Measurements from ENCODE around the gene PLCB2. TPM values are rescaled to one million over a fixed set of nuclear protein-coding genes. Genes with fewer than 3 reads are reported as not detected.

PLCB2 gene
- total RNA-seq, 4 donors from 2014 or later = 1.7 to 7.2 (median 4.1) TPM

DNA sequence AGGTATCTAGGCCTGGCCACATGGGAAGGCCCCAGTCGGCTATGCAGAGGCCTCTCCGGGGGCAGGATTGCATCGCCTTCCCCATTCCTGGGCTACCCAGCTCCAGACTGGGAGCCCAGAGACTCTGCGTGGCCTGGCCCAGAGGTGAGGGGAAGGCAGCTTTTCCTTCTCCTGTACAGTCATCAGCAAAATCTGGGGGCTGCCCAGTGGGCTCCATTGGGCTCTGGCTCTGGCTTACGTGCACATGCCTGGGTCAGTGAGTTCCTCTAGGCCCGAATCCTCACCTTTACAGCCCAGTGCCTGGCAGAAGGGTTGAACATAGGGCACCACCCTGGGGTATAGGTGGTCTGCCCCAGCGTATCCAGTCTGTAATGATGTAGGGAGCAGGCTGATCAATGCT is 20.9 kb downstream of the PLCB2 start:
- no peak overlapping the region for H3K4me3 ChIP-seq (replicated peaks in 1 of 3)
- peaks cover 8% of the 10 kb centered on the region for H3K27me3 ChIP-seq
- intact Hi-C loops (cut with DNase I) = loop anchor here (5.0 kb wide), 1 partner anchor 36 kb away; the partner anchor contains the start of gene INAFM2
- TF ChIP-seq, protein P1, sequence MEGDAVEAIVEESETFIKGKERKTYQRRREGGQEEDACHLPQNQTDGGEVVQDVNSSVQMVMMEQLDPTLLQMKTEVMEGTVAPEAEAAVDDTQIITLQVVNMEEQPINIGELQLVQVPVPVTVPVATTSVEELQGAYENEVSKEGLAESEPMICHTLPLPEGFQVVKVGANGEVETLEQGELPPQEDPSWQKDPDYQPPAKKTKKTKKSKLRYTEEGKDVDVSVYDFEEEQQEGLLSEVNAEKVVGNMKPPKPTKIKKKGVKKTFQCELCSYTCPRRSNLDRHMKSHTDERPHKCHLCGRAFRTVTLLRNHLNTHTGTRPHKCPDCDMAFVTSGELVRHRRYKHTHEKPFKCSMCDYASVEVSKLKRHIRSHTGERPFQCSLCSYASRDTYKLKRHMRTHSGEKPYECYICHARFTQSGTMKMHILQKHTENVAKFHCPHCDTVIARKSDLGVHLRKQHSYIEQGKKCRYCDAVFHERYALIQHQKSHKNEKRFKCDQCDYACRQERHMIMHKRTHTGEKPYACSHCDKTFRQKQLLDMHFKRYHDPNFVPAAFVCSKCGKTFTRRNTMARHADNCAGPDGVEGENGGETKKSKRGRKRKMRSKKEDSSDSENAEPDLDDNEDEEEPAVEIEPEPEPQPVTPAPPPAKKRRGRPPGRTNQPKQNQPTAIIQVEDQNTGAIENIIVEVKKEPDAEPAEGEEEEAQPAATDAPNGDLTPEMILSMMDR (IDR thresholded peaks at IDR 0.05) = no peak
- TF ChIP-seq POLR2A (IDR thresholded peaks at IDR 0.05) = no peak
- H3K36me3 ChIP-seq = no peaks in the 10 kb centered on the region
- no peaks in the 10 kb centered on the region for H3K9me3 ChIP-seq
- peaks cover 23 to 38% of the 10 kb centered on the region in 2 donors for H3K4me1 ChIP-seq
- no peak for DNase-seq
- 89 to 100% methylated on average over 3 to 4 of the region's 7 CpGs for WGBS, 2 donors
- H3K27ac ChIP-seq = no peak overlapping the region

DNA sequence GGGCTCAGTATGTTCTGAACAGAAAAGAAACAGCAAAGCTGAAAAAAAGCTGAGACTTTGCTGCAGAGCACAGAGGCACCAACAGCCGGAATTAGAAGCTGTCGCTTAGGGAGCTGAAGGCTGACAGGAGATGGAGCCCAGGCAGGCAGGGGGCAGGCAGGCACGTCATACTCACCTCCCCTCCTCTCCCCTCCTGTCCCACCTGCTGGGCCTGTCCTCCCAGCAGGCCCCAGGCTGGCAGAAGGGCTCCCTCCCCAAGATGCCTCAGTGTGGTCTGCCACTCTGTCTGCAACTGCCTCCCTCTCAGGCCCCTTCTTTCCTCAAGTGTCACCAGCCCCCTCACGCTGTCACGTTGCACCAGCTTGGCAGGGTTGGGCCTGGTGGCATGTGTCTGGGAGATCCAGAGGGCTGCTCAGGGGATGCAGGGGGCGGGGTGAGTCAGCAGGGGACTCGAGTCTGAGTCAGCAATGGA is 21.6 kb downstream of the PLCB2 start:
- DNase-seq = no peak
- intact Hi-C loops (cut with DNase I) = loop anchor here (5.0 kb wide), 1 partner anchor 36 kb away; the partner anchor contains the start of gene INAFM2
- 92 to 95% methylated on average over 7 of the region's 7 CpGs for WGBS, 2 donors
- Histone ChIP-seq H3K36me3 (no peaks in the 10 kb centered on the region), H3K4me1 (peaks cover 19 to 38% of the 10 kb centered on the region in 2 donors), H3K27me3 (peaks cover 8% of the 10 kb centered on the region), H3K27ac (no peak overlapping the region), H3K4me3 (replicated peaks in 1 of 3) (no peak overlapping the region), H3K9me3 (no peaks in the 10 kb centered on the region)
- TF ChIP-seq, protein P1 (IDR thresholded peaks at IDR 0.05) = no peak
- no peak for TF ChIP-seq POLR2A (IDR thresholded peaks at IDR 0.05)

DNA sequence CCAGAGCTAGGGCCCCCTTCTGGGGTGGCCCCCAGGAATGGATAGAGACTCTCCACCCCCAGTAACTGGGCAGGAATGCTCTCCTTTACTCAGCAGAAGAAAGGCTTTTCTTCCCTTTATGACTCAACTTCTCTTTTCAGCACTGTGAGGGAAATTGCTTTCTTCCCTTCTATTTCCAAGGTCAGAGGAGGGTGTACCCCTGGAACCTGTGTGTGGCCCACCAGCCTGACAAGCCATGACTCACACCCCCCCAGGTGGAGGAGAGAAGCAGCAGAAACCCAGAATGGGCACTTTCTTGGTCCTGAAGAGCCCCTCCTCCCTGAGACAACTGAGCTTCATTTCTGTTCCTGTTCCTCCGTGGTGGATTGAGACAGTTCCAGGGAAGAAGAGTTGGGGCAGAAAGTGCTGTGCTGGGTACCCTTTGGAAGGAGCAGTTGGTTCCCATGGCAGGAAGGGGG is 22.2 kb downstream of the PLCB2 start:
- H3K27ac ChIP-seq = no peak overlapping the region
- peaks cover 15 to 33% of the 10 kb centered on the region in 2 donors for H3K4me1 ChIP-seq
- intact Hi-C loops (cut with DNase I) = loop anchor here (5.0 kb wide), 1 partner anchor 37 kb away; the partner anchor contains the start of gene INAFM2
- TF ChIP-seq, protein P1 (IDR thresholded peaks at IDR 0.05) = no peak
- no peak for TF ChIP-seq POLR2A (IDR thresholded peaks at IDR 0.05)
- DNase-seq = no peak
- WGBS, 2 donors = 57 to 62% methylated on average over 1 of the region's 1 CpG
- no peaks in the 10 kb centered on the region for H3K9me3 ChIP-seq
- H3K36me3 ChIP-seq = no peaks in the 10 kb centered on the region
- no peak overlapping the region for H3K4me3 ChIP-seq (replicated peaks in 1 of 3)
- H3K27me3 ChIP-seq = peaks cover 12% of the 10 kb centered on the region

DNA sequence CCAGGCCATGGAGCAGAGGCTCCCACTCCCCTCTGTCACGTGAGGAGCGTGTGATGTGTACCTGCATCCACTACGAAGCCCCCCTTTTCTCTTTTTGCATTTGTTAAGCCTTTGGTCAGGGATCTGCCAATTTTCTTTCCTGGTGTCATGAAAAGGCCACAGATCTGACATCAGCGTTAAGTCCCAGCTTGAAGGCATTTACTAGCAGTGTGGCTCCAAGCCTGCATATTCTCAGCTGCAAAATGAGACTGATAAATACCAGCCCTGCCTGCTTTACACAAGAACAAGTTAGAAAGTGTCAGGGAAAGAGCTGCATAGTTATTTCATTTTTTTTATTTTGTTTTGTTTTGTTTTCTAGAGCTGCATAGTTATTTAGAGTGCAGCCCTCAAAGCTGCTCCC is 22.6 kb downstream of the PLCB2 start:
- no peak for TF ChIP-seq POLR2A (IDR thresholded peaks at IDR 0.05)
- TF ChIP-seq, protein P1 (IDR thresholded peaks at IDR 0.05) = no peak
- peaks cover 15% of the 10 kb centered on the region for H3K27me3 ChIP-seq
- intact Hi-C loops (cut with DNase I) = loop anchor here (5.0 kb wide), 1 partner anchor 37 kb away; the partner anchor contains the start of gene INAFM2
- H3K4me1 ChIP-seq = peaks cover 15 to 31% of the 10 kb centered on the region in 2 donors
- H3K4me3 ChIP-seq (replicated peaks in 1 of 3) = no peak overlapping the region
- no peaks in the 10 kb centered on the region for H3K9me3 ChIP-seq
- no peaks in the 10 kb centered on the region for H3K36me3 ChIP-seq
- no peak overlapping the region for H3K27ac ChIP-seq
- DNase-seq = no peak
- WGBS, 2 donors = 91% methylated on average over 4 of the region's 4 CpGs

DNA sequence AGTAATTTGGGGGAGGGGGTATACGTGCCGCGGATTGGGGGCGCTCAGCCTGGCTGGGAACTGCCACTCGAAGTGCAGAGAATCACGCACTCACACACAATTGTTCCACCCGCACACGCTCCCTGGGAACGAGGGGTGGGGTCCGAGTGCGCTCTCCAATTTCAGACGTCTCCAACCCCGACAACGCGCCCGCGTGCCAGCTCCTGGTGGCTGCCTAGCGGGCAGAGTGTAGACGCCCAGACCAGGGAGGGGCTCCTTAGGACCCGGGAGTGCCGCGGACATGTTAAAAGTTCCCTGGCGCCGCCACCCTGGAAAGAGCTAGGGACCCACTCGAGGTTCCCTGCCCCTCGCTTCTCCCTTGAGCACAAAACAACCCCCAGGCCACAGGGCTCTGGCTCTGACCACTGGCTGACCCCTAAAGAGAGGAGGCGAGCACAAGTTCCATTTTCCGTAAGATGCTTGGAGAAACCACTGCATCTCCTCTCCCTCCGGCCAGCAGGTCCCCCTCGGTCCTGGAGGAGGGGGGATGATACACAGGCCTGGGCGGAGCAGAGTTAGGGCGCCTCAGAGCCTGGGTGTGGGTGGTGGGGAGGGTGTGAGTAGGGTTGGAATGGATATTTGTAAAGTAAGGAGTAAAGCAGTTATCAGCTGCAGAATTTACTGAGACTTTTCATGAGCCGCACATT is 24.0 kb downstream of the PLCB2 start:
- Histone ChIP-seq H3K4me3 (replicated peaks in 1 of 3) (no peak overlapping the region), H3K4me1 (peaks cover 21 to 37% of the 10 kb centered on the region in 2 donors), H3K9me3 (no peaks in the 10 kb centered on the region), H3K27ac (no peak overlapping the region), H3K36me3 (no peaks in the 10 kb centered on the region), H3K27me3 (peaks cover 15% of the 10 kb centered on the region)
- intact Hi-C loops (cut with DNase I) = loop anchor here (5.0 kb wide), 2 partner anchors 74 to 139 kb away; partner anchors contain the start of gene DISP2
- TF ChIP-seq, protein P1 (IDR thresholded peaks at IDR 0.05) = no peak
- TF ChIP-seq POLR2A (IDR thresholded peaks at IDR 0.05) = no peak
- DNase-seq = no peak
- 23 to 41% methylated on average over 13 to 31 of the region's 33 CpGs for WGBS, 2 donors

Data from thyroid gland (tissue), 4 donors.